Limb (tissue), 2 donors: ENCODE measurements around the gene SH3BP4.

Experiments
- DNase-seq, 2 donors: peaks; one replicate each; pipeline ENCODE4 v3.0.0-alpha.2; 2016; ENCODE audit errors: extremely low spot score in 2 of 2

The SH3BP4 gene

GRCh38 chr2:234951664-234952269 is at the start of gene SH3BP4:
Gene SH3BP4 (plus strand): TSS chr2:234952017. CDS start chr2:235035003, 82,986 bp downstream.
- DNase-seq, result peak; percentile 79 to 95

GRCh38 chr2:234904785-234905184 is 47.0 kb upstream of the SH3BP4 start:
- no peak for DNase-seq

GRCh38 chr2:234905547-234906265 is 46.1 kb upstream of the SH3BP4 start:
- no peak for DNase-seq

GRCh38 chr2:234910186-234910679 is 41.6 kb upstream of the SH3BP4 start:
- DNase-seq, result no peak

GRCh38 chr2:234911271-234911670 is 40.5 kb upstream of the SH3BP4 start:
- DNase-seq, result no peak

- DNase-seq, result no peak
Observed at GRCh38 chr2:234912437-234912836, 39.4 kb upstream of the SH3BP4 start.

- no peak for DNase-seq
Observed at GRCh38 chr2:234913208-234913626, 38.6 kb upstream of the SH3BP4 start.

GRCh38 chr2:234914371-234915154 is 37.3 kb upstream of the SH3BP4 start:
- no peak for DNase-seq

GRCh38 chr2:234916674-234917073 is 35.1 kb upstream of the SH3BP4 start:
- no peak for DNase-seq

- DNase-seq, result no peak
Observed at GRCh38 chr2:234917211-234917975, 34.4 kb upstream of the SH3BP4 start.

GRCh38 chr2:234919711-234920110 is 32.1 kb upstream of the SH3BP4 start:
- DNase-seq, result no peak

- no peak for DNase-seq
Observed at GRCh38 chr2:234920836-234921235, 31.0 kb upstream of the SH3BP4 start.

- no peak for DNase-seq
Observed at GRCh38 chr2:234929002-234929401, 22.8 kb upstream of the SH3BP4 start.

GRCh38 chr2:234930397-234930796 is 21.4 kb upstream of the SH3BP4 start:
- DNase-seq, result no peak

GRCh38 chr2:234931371-234931770 is 20.4 kb upstream of the SH3BP4 start:
- DNase-seq, result no peak

- no peak for DNase-seq
Observed at GRCh38 chr2:234932591-234933168, 19.1 kb upstream of the SH3BP4 start.

- no peak for DNase-seq
Observed at GRCh38 chr2:234935311-234935710, 16.5 kb upstream of the SH3BP4 start.

- DNase-seq, result no peak
Observed at GRCh38 chr2:234939576-234939975, 12.2 kb upstream of the SH3BP4 start.

- DNase-seq, result no peak
Observed at GRCh38 chr2:234939996-234940395, 11.8 kb upstream of the SH3BP4 start.

GRCh38 chr2:234940527-234940926 is 11.3 kb upstream of the SH3BP4 start:
- no peak for DNase-seq

GRCh38 chr2:234945339-234945873 is 6.4 kb upstream of the SH3BP4 start:
- DNase-seq, result no peak
